A673 (cell line): ENCODE measurements around the gene OR2T33. TPM values are rescaled to one million over a fixed set of nuclear protein-coding genes. Genes with fewer than 3 reads are reported as not detected.
"Not testable (repeated sequence)": the region's sequence is repeated elsewhere in the genome, so short reads cannot be mapped to it uniquely, and the experiment has no call there.

Experiments used
- BruUV-seq: library from RNA; stranded (reverse); fragments of 400-500 nt; replicated peaks from 2 replicates; lab custom pipeline; 2021; lab: Mats Ljungman, UMichigan
- CTCF ChIA-PET: fragments of 300-600 bp; sonication (Branson Sonifier 250); formaldehyde crosslinking; loops from one replicate; lab custom pipeline; 2022; ENCODE audit warnings: antibody characterized with exemption; lab: Charles Lee
- POLR2A ChIA-PET: fragments of 300-600 bp; sonication (Branson Sonifier 250); formaldehyde crosslinking; loops from one replicate; lab custom pipeline; 2022; ENCODE audit warnings: antibody characterized with exemption; ENCODE audit not compliant: low non-redundant PET; lab: Charles Lee
- DNase-seq: peaks from one replicate; pipeline ENCODE4 v3.0.0-alpha.2; 2015; ENCODE audit warnings: low spot score
- H3K27ac ChIP-seq: fragments of 200-600 bp; sonication (generic); 2 replicates; pipeline ENCODE4 v1.5.1; 2016; ENCODE audit warnings: mixed run types, low read depth, mild to moderate bottlenecking, mixed read lengths, antibody characterized with exemption, low read length; ENCODE audit not compliant: poor library complexity, severe bottlenecking
- H3K27me3 ChIP-seq: fragments of 200-600 bp; sonication (generic); replicated peaks from 2 replicates; pipeline ENCODE4 v1.6.1; 2017; ENCODE audit warnings: mixed run types, low read depth, mild to moderate bottlenecking, mixed read lengths, antibody characterized with exemption, low read length; ENCODE audit not compliant: insufficient read depth, poor library complexity
- H3K36me3 ChIP-seq: fragments of 200-600 bp; sonication (generic); 2 replicates; pipeline ENCODE4 v1.6.1; 2016; ENCODE audit warnings: mixed run types, mild to moderate bottlenecking, mixed read lengths, antibody characterized with exemption, low read length; ENCODE audit not compliant: insufficient read depth, poor library complexity, severe bottlenecking
- H3K4me1 ChIP-seq: fragments of 200-600 bp; sonication (generic); 2 replicates; pipeline ENCODE4 v1.6.1; 2017; ENCODE audit warnings: mixed run types, mild to moderate bottlenecking, mixed read lengths, antibody characterized with exemption, low read length; ENCODE audit not compliant: insufficient read depth, poor library complexity, severe bottlenecking
- H3K4me3 ChIP-seq: fragments of 200-600 bp; sonication (generic); 2 replicates; pipeline ENCODE4 v1.5.1; 2016; ENCODE audit warnings: low read depth, mixed run types, mild to moderate bottlenecking, mixed read lengths, low read length; ENCODE audit not compliant: poor library complexity, severe bottlenecking
- H3K9me3 ChIP-seq: fragments of 200-600 bp; sonication (generic); 2 replicates; pipeline ENCODE4 v1.6.1; 2016; ENCODE audit warnings: mixed run types, low read depth, mild to moderate bottlenecking, mixed read lengths, antibody characterized with exemption, low read length; ENCODE audit not compliant: poor library complexity, severe bottlenecking
- EZH2 ChIP-seq: fragments of 200-600 bp; sonication (generic); IDR thresholded peaks from 2 replicates; pipeline ENCODE4 v1.6.1; 2017; ENCODE audit warnings: borderline replicate concordance, low read depth, mild to moderate bottlenecking, mixed read lengths, antibody characterized with exemption, low read length; ENCODE audit not compliant: poor library complexity, severe bottlenecking
- intact Hi-C: fragments of 100-400 bp; cut with micrococcal nuclease; formaldehyde crosslinking; loops from one replicate; pipeline ENCODE4 v1.10.0; 2022; ENCODE audit not compliant: unreplicated experiment
- total RNA-seq: library from RNA; stranded (reverse); gene quantifications from 2 replicates; pipeline ENCODE4 v1.2.3, GENCODE V29; 2021
- TF ChIP-seq, protein P1 (sequence below): fragments of 300-800, 200-600 bp; sonication (generic); conservative IDR thresholded peaks from 2 replicates; pipeline ENCODE4 v1.5.1; 2017; ENCODE audit warnings: low read depth, mild to moderate bottlenecking, antibody characterized with exemption, low read length, moderate library complexity, mixed read lengths

The OR2T33 gene
- total RNA-seq, 1 experiment from 2014 or later: not detected

GRCh38 chr1:248268178-248268577 is 9.6 kb downstream of the OR2T33 start:
- Histone ChIP-seq H3K9me3 (no peaks in the 10 kb centered on the region), H3K4me1 (no peaks in the 10 kb centered on the region), H3K4me3 (no peak overlapping the region), H3K36me3 (no peaks in the 10 kb centered on the region), H3K27me3 (no peaks in the 10 kb centered on the region), H3K27ac (no peak overlapping the region)
- intact Hi-C loops: no loop called here
- no peak for TF ChIP-seq EZH2
- TF ChIP-seq, protein P1, sequence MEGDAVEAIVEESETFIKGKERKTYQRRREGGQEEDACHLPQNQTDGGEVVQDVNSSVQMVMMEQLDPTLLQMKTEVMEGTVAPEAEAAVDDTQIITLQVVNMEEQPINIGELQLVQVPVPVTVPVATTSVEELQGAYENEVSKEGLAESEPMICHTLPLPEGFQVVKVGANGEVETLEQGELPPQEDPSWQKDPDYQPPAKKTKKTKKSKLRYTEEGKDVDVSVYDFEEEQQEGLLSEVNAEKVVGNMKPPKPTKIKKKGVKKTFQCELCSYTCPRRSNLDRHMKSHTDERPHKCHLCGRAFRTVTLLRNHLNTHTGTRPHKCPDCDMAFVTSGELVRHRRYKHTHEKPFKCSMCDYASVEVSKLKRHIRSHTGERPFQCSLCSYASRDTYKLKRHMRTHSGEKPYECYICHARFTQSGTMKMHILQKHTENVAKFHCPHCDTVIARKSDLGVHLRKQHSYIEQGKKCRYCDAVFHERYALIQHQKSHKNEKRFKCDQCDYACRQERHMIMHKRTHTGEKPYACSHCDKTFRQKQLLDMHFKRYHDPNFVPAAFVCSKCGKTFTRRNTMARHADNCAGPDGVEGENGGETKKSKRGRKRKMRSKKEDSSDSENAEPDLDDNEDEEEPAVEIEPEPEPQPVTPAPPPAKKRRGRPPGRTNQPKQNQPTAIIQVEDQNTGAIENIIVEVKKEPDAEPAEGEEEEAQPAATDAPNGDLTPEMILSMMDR: no peak
- ChIA-PET CTCF (no interaction called here), POLR2A (no interaction called here)
- no TSS peak for BruUV-seq
- no peak for DNase-seq

- H3K36me3 ChIP-seq, intact Hi-C loops, POLR2A ChIA-PET, H3K9me3 ChIP-seq, H3K27me3 ChIP-seq, CTCF ChIA-PET, DNase-seq, H3K4me3 ChIP-seq, BruUV-seq, H3K27ac ChIP-seq, H3K4me1 ChIP-seq: not testable (repeated sequence)
Measured at GRCh38 chr1:248259309-248259708, 18.5 kb downstream of the OR2T33 start.

DNA sequence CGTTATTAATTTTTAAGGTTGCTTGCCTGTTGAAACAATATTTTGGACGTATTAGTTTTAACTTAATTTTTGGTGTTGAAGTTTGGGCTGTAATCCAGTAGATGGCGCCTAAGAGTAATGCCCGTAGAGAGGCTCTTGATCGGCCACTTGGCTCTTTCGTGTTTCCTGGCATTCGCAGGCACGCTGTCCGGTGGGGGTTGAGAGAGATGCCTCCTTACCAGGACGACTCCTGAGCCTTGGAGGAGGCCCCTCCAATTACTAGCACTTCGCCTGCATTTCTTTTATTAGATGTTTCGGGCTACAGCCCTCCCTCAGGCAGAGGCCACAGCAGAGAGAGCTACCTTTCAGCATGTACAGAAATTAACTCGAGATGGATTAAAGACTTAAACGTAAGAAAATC is 34.6 kb downstream of the OR2T33 start:
- Histone ChIP-seq H3K36me3 (no peaks in the 10 kb centered on the region), H3K9me3 (no peaks in the 10 kb centered on the region), H3K4me3 (no peak overlapping the region), H3K27ac (no peak overlapping the region), H3K27me3 (no peaks in the 10 kb centered on the region), H3K4me1 (no peaks in the 10 kb centered on the region)
- DNase-seq: peak; percentile 61
- no TSS peak for BruUV-seq
- intact Hi-C loops: loop anchor here (10.0 kb wide), 1 partner anchor 372 kb away; no protein-coding TSS in a partner anchor
- CTCF ChIA-PET: interaction anchor here (0.6 kb wide), 1 partner anchor 369 kb away, joined by 3 read pairs; no protein-coding TSS in a partner anchor
- POLR2A ChIA-PET: no interaction called here
- TF ChIP-seq EZH2: no peak
- TF ChIP-seq, protein P1: peak; percentile 84

DNA sequence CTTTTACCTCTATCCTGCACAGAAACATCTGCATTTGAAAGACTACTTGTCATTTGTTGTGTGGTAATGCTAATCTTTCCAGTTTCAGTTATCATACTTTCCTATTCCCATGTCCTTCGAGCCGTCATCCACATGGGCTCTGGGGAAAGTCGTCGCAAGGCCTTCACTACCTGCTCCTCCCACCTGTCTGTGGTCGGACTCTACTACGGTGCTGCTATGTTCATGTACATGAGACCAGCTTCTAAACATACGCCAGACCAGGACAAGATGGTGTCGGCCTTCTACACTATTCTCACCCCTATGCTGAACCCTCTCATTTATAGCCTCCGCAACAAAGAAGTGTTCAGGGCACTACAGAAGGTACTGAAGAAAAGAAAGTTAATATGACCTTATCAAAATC is 38.3 kb downstream of the OR2T33 start:
- no peaks in the 10 kb centered on the region for H3K27me3 ChIP-seq
- no TSS peak for BruUV-seq
- intact Hi-C loops: no loop called here

More for the DNA sequence above, 38.3 kb downstream of the OR2T33 start:
- CTCF ChIA-PET: no interaction called here
- H3K9me3 ChIP-seq: no peaks in the 10 kb centered on the region
- DNase-seq: no peak
- H3K4me3 ChIP-seq: no peak overlapping the region
- POLR2A ChIA-PET: no interaction called here
- TF ChIP-seq EZH2: no peak
- TF ChIP-seq, protein P1: no peak
- no peaks in the 10 kb centered on the region for H3K36me3 ChIP-seq
- no peak overlapping the region for H3K27ac ChIP-seq
- no peaks in the 10 kb centered on the region for H3K4me1 ChIP-seq
